NCI-H2029 (cell line): ENCODE measurements around the gene CCDC141.

Experiments
- DNase-seq: peaks from one replicate; lab custom pipeline; 2025; lab: John Stamatoyannopoulos, UW

The CCDC141 gene

GRCh38 chr2:178911039-178911438 lies 138.9 kb downstream of the CCDC141 start:
- no peak for DNase-seq

GRCh38 chr2:178910005-178910404 lies 139.9 kb downstream of the CCDC141 start:
- DNase-seq = no peak

- DNase-seq = no peak
Measured at GRCh38 chr2:178909507-178909906, 140.4 kb downstream of the CCDC141 start.

- no peak for DNase-seq
Measured at GRCh38 chr2:178908810-178909209, 141.1 kb downstream of the CCDC141 start.

GRCh38 chr2:178905261-178905660 lies 144.7 kb downstream of the CCDC141 start:
- no peak for DNase-seq

GRCh38 chr2:178899656-178900055 lies 150.3 kb downstream of the CCDC141 start:
- no peak for DNase-seq

- no peak for DNase-seq
Measured at GRCh38 chr2:178895872-178896271, 154.1 kb downstream of the CCDC141 start.

GRCh38 chr2:178895171-178895570 lies 154.8 kb downstream of the CCDC141 start:
- DNase-seq = no peak

GRCh38 chr2:178892751-178893625 lies 156.9 kb downstream of the CCDC141 start:
- no peak for DNase-seq

- no peak for DNase-seq
Measured at GRCh38 chr2:178891959-178892485, 157.9 kb downstream of the CCDC141 start.

- peak; percentile 37 for DNase-seq
Measured at GRCh38 chr2:178891265-178891958, 158.5 kb downstream of the CCDC141 start.

- DNase-seq = no peak
Measured at GRCh38 chr2:178886006-178886405, 163.9 kb downstream of the CCDC141 start.

GRCh38 chr2:178884440-178884839 lies 165.5 kb downstream of the CCDC141 start:
- no peak for DNase-seq

- DNase-seq = no peak
Measured at GRCh38 chr2:178882666-178883440, 167.1 kb downstream of the CCDC141 start.

- no peak for DNase-seq
Measured at GRCh38 chr2:178881075-178881474, 168.9 kb downstream of the CCDC141 start.

- DNase-seq = no peak
Measured at GRCh38 chr2:178880257-178880656, 169.7 kb downstream of the CCDC141 start.

GRCh38 chr2:178877874-178878273 lies 172.1 kb downstream of the CCDC141 start:
- DNase-seq = no peak

GRCh38 chr2:178874529-178875240 lies 175.3 kb downstream of the CCDC141 start:
- DNase-seq = no peak

- DNase-seq = no peak
Measured at GRCh38 chr2:178873912-178874311, 176.0 kb downstream of the CCDC141 start.

- DNase-seq = no peak
Measured at GRCh38 chr2:178871536-178871935, 178.4 kb downstream of the CCDC141 start.

- DNase-seq = no peak
Measured at GRCh38 chr2:178870703-178871102, 179.2 kb downstream of the CCDC141 start.

GRCh38 chr2:178865999-178866398 lies 183.9 kb downstream of the CCDC141 start:
- no peak for DNase-seq
